Body of pancreas (tissue), 4 donors: ENCODE results near the gene PXDN. TPM values are rescaled to one million over a fixed set of nuclear protein-coding genes. Genes with fewer than 3 reads are reported as not detected.
A peak's percentile ranks its signal among the peaks of the same experiment; 100 is the strongest.

ENCODE experiments used
- ATAC-seq: fragments of 150-250 bp; one replicate; pipeline ENCODE4 v1.9.1; 2016
- DNase-seq, 4 donors: peaks; one replicate each; pipeline ENCODE4 v3.0.0-alpha.2; 2019
- H3K27ac ChIP-seq, 4 donors: fragments of 200-600 bp; sonication (generic); 1 replicate in 3 of 4; 2 replicates in 1 of 4; pipeline versions ENCODE4 v1.5.1 to v1.6.1; 2016 to 2019; ENCODE audit warnings: mild to moderate bottlenecking in 1 of 4, mixed read lengths in 1 of 4, moderate library complexity in 1 of 4
- H3K27me3 ChIP-seq, 2 donors: fragments of 200-600 bp; sonication (generic); one replicate each; pipeline ENCODE4 v1.6.0; 2016; ENCODE audit warnings: mild to moderate bottlenecking in 1 of 2
- H3K36me3 ChIP-seq, 2 donors: fragments of 200-600 bp; sonication (generic); replicated peaks in 1 of 2; 2 replicates each; pipeline ENCODE4 v1.5.1; 2016; ENCODE audit warnings: low read depth in 2 of 2; ENCODE audit not compliant: insufficient read depth in 1 of 2
- H3K4me1 ChIP-seq: fragments of 200-600 bp; sonication (generic); one replicate; pipeline ENCODE4 v1.6.0; 2016
- H3K4me3 ChIP-seq, 2 donors: fragments of 200-600 bp; sonication (generic); 1 replicate in 1 of 2; 2 replicates in 1 of 2; pipeline ENCODE4 v1.5.1; 2016 to 2019
- H3K9me3 ChIP-seq, 3 donors: fragments of 200-600 bp; sonication (generic); 1 replicate in 2 of 3; 2 replicates in 1 of 3; pipeline ENCODE4 v1.5.1; 2016
- POLR2A ChIP-seq, 3 donors: fragments of 450-650 bp; IDR thresholded peaks; one replicate each; pipeline ENCODE4 v1.6.1; 2016; ENCODE audit warnings: antibody characterized with exemption in 3 of 3, mild to moderate bottlenecking in 2 of 3
- whole genome bisulfite sequencing, 2 donors: methylation state at CpG; one replicate each; pipeline ENCODE4 v1.1.5; 2017; 5-methylcytosine and 5-hydroxymethylcytosine counted together
- intact Hi-C: fragments of 100-400 bp; cut with DNase I; formaldehyde crosslinking; loops from one replicate; pipeline ENCODE4 v1.15.1; 2023
- total RNA-seq, 2 donors: library from RNA; depleted of rRNA; stranded (reverse); fragments of >200 nt; gene quantifications; one replicate each; pipeline ENCODE4 v1.1.0, GENCODE V29; 2016
- TF ChIP-seq, protein P1 (sequence below), 7 experiments: fragments of 450-650 bp in 4 of 7; fragments of 200-600 bp in 3 of 7; sonication (generic) in 3 of 7; IDR thresholded peaks; one replicate each; pipeline ENCODE4 v1.5.1; 2016 to 2019; ENCODE audit warnings: antibody characterized with exemption in 7 of 7

Gene PXDN
- total RNA-seq, 2 donors from 2014 or later = 7.0 to 41.9 TPM

- Histone ChIP-seq H3K27ac (no peak overlapping the region), H3K36me3 (no peaks in the 10 kb centered on the region), H3K4me1 (peaks cover 5% of the 10 kb centered on the region), H3K27me3 (no peaks in the 10 kb centered on the region), H3K4me3 (no peak overlapping the region), H3K9me3 (no peaks in the 10 kb centered on the region)
- DNase-seq = no peak
- intact Hi-C loops = no loop called here
- WGBS, 2 donors = 79 to 84% methylated on average over 17 of the region's 17 CpGs
- ATAC-seq = no peak
- TF ChIP-seq, protein P1, sequence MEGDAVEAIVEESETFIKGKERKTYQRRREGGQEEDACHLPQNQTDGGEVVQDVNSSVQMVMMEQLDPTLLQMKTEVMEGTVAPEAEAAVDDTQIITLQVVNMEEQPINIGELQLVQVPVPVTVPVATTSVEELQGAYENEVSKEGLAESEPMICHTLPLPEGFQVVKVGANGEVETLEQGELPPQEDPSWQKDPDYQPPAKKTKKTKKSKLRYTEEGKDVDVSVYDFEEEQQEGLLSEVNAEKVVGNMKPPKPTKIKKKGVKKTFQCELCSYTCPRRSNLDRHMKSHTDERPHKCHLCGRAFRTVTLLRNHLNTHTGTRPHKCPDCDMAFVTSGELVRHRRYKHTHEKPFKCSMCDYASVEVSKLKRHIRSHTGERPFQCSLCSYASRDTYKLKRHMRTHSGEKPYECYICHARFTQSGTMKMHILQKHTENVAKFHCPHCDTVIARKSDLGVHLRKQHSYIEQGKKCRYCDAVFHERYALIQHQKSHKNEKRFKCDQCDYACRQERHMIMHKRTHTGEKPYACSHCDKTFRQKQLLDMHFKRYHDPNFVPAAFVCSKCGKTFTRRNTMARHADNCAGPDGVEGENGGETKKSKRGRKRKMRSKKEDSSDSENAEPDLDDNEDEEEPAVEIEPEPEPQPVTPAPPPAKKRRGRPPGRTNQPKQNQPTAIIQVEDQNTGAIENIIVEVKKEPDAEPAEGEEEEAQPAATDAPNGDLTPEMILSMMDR (IDR thresholded peaks at IDR 0.05) = no peak
- TF ChIP-seq POLR2A (IDR thresholded peaks at IDR 0.05) = no peak
Measured at GRCh38 chr2:1714291-1715064, 29.8 kb downstream of the PXDN start.

- no peak overlapping the region for H3K4me3 ChIP-seq
- ATAC-seq = no peak
- peaks cover 5% of the 10 kb centered on the region for H3K4me1 ChIP-seq
- DNase-seq = no peak
- intact Hi-C loops = no loop called here
- H3K27me3 ChIP-seq = no peaks in the 10 kb centered on the region
- H3K36me3 ChIP-seq = no peaks in the 10 kb centered on the region
- H3K9me3 ChIP-seq = no peaks in the 10 kb centered on the region
- 95 to 96% methylated on average over 10 of the region's 10 CpGs for WGBS, 2 donors
- no peak overlapping the region for H3K27ac ChIP-seq
- TF ChIP-seq, protein P1 (IDR thresholded peaks at IDR 0.05) = no peak
- TF ChIP-seq POLR2A (IDR thresholded peaks at IDR 0.05) = no peak
Measured at GRCh38 chr2:1713839-1714236, 30.5 kb downstream of the PXDN start.

GRCh38 chr2:1713142-1713838, 31.0 kb downstream of the PXDN start:
- 68 to 69% methylated on average over 18 to 22 of the region's 22 CpGs for WGBS, 2 donors
- Histone ChIP-seq H3K27me3 (no peaks in the 10 kb centered on the region), H3K4me1 (peaks cover 5% of the 10 kb centered on the region), H3K27ac (no peak overlapping the region), H3K4me3 (no peak overlapping the region), H3K9me3 (no peaks in the 10 kb centered on the region), H3K36me3 (no peaks in the 10 kb centered on the region)
- intact Hi-C loops = no loop called here
- ATAC-seq = no peak
- DNase-seq = peak in 2 of 4 donors; percentile 25 to 56
- no peak for TF ChIP-seq POLR2A (IDR thresholded peaks at IDR 0.05)
- TF ChIP-seq, protein P1 (IDR thresholded peaks at IDR 0.05) = no peak

- H3K4me1 ChIP-seq = no peaks in the 10 kb centered on the region
- no peak for DNase-seq
- no peaks in the 10 kb centered on the region for H3K9me3 ChIP-seq
- 84% methylated on average over 15 of the region's 15 CpGs for WGBS, 2 donors
- H3K36me3 ChIP-seq = no peaks in the 10 kb centered on the region
- no peak for ATAC-seq
- H3K27ac ChIP-seq = no peak overlapping the region
- H3K27me3 ChIP-seq = no peaks in the 10 kb centered on the region
- intact Hi-C loops = no loop called here
- H3K4me3 ChIP-seq = no peak overlapping the region
- no peak for TF ChIP-seq POLR2A (IDR thresholded peaks at IDR 0.05)
- TF ChIP-seq, protein P1 (IDR thresholded peaks at IDR 0.05) = no peak
Measured at GRCh38 chr2:1709946-1710560, 34.3 kb downstream of the PXDN start.
